Measurements from ENCODE around the gene MPPE1.
"Not testable (repeated sequence)": the region's sequence is repeated elsewhere in the genome, so short reads cannot be mapped to it uniquely, and the experiment has no call there.

DNA sequence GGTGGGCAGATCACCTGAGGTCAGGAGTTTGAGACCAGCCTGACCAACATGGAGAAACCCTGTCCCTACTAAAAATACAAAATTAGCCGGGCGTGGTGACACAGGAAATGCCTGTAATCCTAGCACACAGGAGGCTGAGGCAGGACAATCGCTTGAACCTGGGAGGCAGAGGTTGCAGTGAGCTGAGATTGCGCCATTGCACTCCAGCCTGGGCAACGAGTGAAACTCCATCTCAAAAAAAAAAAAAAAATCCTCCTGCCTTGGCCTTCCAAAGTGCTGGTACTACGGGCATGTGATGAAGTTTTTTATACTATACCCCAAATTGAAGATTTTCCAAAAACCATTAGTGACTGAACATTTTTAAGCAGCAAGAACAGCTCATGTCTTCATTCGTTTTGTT is 15.7 kb downstream of the MPPE1 start:
- TF ChIP-seq, protein P1, sequence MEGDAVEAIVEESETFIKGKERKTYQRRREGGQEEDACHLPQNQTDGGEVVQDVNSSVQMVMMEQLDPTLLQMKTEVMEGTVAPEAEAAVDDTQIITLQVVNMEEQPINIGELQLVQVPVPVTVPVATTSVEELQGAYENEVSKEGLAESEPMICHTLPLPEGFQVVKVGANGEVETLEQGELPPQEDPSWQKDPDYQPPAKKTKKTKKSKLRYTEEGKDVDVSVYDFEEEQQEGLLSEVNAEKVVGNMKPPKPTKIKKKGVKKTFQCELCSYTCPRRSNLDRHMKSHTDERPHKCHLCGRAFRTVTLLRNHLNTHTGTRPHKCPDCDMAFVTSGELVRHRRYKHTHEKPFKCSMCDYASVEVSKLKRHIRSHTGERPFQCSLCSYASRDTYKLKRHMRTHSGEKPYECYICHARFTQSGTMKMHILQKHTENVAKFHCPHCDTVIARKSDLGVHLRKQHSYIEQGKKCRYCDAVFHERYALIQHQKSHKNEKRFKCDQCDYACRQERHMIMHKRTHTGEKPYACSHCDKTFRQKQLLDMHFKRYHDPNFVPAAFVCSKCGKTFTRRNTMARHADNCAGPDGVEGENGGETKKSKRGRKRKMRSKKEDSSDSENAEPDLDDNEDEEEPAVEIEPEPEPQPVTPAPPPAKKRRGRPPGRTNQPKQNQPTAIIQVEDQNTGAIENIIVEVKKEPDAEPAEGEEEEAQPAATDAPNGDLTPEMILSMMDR (IDR thresholded peaks at IDR 0.05): not testable (repeated sequence)
- TF ChIP-seq POLR2A (IDR thresholded peaks at IDR 0.05): not testable (repeated sequence)

All from right lobe of liver (tissue), 4 donors.